ENCODE results near the gene RARRES2. TPM values are rescaled to one million over a fixed set of nuclear protein-coding genes. Genes with fewer than 3 reads are reported as not detected.

Gene RARRES2
- total RNA-seq, 5 donors from 2014 or later (not counting 1 experiment from before 2014, with no cell fraction given), result 2.7 to 3.2 (median 2.7) TPM; not detected in 2

GRCh38 chr7:150356265-150356897, 15.0 kb upstream of the RARRES2 start:
- no peaks in the 10 kb centered on the region for H3K9me3 ChIP-seq
- H3K27me3 ChIP-seq (replicated peaks in 1 of 2; ENCODE audit: control insufficient read depth in 2 of 2, extremely low read depth in 1 of 2, insufficient read depth in 2 of 2, low read length in 1 of 2), result no peaks in the 10 kb centered on the region
- no CpG with 5 or more reads among the region's 6 CpGs for WGBS (ENCODE audit: insufficient coverage)
- peaks cover 32 to 44% (median 39%) of the 10 kb centered on the region in 3 donors for H3K4me1 Mint-ChIP-seq
- no peak overlapping the region for H3K4me3 Mint-ChIP-seq
- peak overlapping the region; percentile 21 to 34 for H3K27ac Mint-ChIP-seq
- peaks cover 9 to 22% of the 10 kb centered on the region in 2 experiments for H3K4me1 ChIP-seq (ENCODE audit: control insufficient read depth in 1 of 2, extremely low read depth in 1 of 2, insufficient read depth in 2 of 2, low read length in 2 of 2)
- H3K27ac ChIP-seq (ENCODE audit: low read length), result peak overlapping the region; percentile 71
- POLR2A ChIA-PET, result interaction anchor here in 1 of 2 donors (0.7 kb wide), 1 partner anchor 225 kb away, joined by 3 read pairs; no protein-coding TSS in a partner anchor
- ATAC-seq (replicated peaks in 1 of 4) (no peak), DNase-seq (peak in 4 of 35 experiments; percentile 13 to 77 (median 28))
- H3K4me3 ChIP-seq (ENCODE audit: control insufficient read depth in 1 of 2, extremely low read depth in 1 of 2, low read length in 1 of 2), result no peak overlapping the region
- no peaks in the 10 kb centered on the region for H3K9me3 Mint-ChIP-seq
- CTCF ChIA-PET, result interaction anchor here (0.5 to 2.2 kb wide), 12 partner anchors 13 to 1534 kb away, joined by 3 to 7 read pairs (median 4); a partner anchor contains a TSS
- no peaks in the 10 kb centered on the region for H3K36me3 ChIP-seq (ENCODE audit: control insufficient read depth in 2 of 2, extremely low read depth in 1 of 2, insufficient read depth in 1 of 2, low read length in 1 of 2)
- no peaks in the 10 kb centered on the region for H3K36me3 Mint-ChIP-seq
- no peaks in the 10 kb centered on the region for H3K27me3 Mint-ChIP-seq

GRCh38 chr7:150355666-150356059, 14.2 kb upstream of the RARRES2 start:
- peaks cover 32 to 44% (median 39%) of the 10 kb centered on the region in 3 donors for H3K4me1 Mint-ChIP-seq
- ChIA-PET CTCF (interaction anchor here (0.5 to 1.5 kb wide), 11 partner anchors 15 to 1533 kb away, joined by 3 to 7 read pairs (median 4); a partner anchor contains a TSS), POLR2A (interaction anchor here in 1 of 2 donors (0.7 to 1.3 kb wide), 3 partner anchors 15 to 689 kb away, joined by 3 to 8 read pairs (median 3); no protein-coding TSS in a partner anchor)
- H3K27me3 ChIP-seq (replicated peaks in 1 of 2; ENCODE audit: control insufficient read depth in 2 of 2, extremely low read depth in 1 of 2, insufficient read depth in 2 of 2, low read length in 1 of 2), result no peaks in the 10 kb centered on the region
- no peak overlapping the region for H3K4me3 Mint-ChIP-seq
- H3K27me3 Mint-ChIP-seq, result no peaks in the 10 kb centered on the region
- no peak overlapping the region for H3K4me3 ChIP-seq (ENCODE audit: control insufficient read depth in 1 of 2, extremely low read depth in 1 of 2, low read length in 1 of 2)
- H3K4me1 ChIP-seq (ENCODE audit: control insufficient read depth in 1 of 2, extremely low read depth in 1 of 2, insufficient read depth in 2 of 2, low read length in 2 of 2), result peaks cover 9 to 22% of the 10 kb centered on the region in 2 experiments
- no peak overlapping the region for H3K27ac Mint-ChIP-seq
- no peaks in the 10 kb centered on the region for H3K36me3 Mint-ChIP-seq
- no peak for ATAC-seq (replicated peaks in 1 of 4)
- H3K9me3 Mint-ChIP-seq, result no peaks in the 10 kb centered on the region
- no peak for DNase-seq
- H3K27ac ChIP-seq (ENCODE audit: low read length), result no peak overlapping the region
- no peaks in the 10 kb centered on the region for H3K9me3 ChIP-seq
- WGBS (ENCODE audit: insufficient coverage), result no CpG with 5 or more reads among the region's 1 CpG
- no peaks in the 10 kb centered on the region for H3K36me3 ChIP-seq (ENCODE audit: control insufficient read depth in 2 of 2, extremely low read depth in 1 of 2, insufficient read depth in 1 of 2, low read length in 1 of 2)

GRCh38 chr7:150351587-150352194, 10.3 kb upstream of the RARRES2 start:
- Histone ChIP-seq H3K27me3 (replicated peaks in 1 of 2; ENCODE audit: control insufficient read depth in 2 of 2, extremely low read depth in 1 of 2, insufficient read depth in 2 of 2, low read length in 1 of 2) (peaks cover 0 to 4% of the 10 kb centered on the region in 2 experiments), H3K36me3 (ENCODE audit: control insufficient read depth in 2 of 2, extremely low read depth in 1 of 2, insufficient read depth in 1 of 2, low read length in 1 of 2) (no peaks in the 10 kb centered on the region), H3K27ac (ENCODE audit: low read length) (no peak overlapping the region), H3K4me1 (ENCODE audit: control insufficient read depth in 1 of 2, extremely low read depth in 1 of 2, insufficient read depth in 2 of 2, low read length in 2 of 2) (peaks cover under 1 to 3% of the 10 kb centered on the region in 2 experiments), H3K9me3 (no peaks in the 10 kb centered on the region), H3K4me3 (ENCODE audit: control insufficient read depth in 1 of 2, extremely low read depth in 1 of 2, low read length in 1 of 2) (no peak overlapping the region)
- Mint-ChIP-seq H3K4me1 (peaks cover 7 to 9% (median 7%) of the 10 kb centered on the region in 3 donors), H3K27ac (no peak overlapping the region), H3K27me3 (peaks cover 0 to 5% of the 10 kb centered on the region in 2 donors), H3K4me3 (no peak overlapping the region), H3K36me3 (no peaks in the 10 kb centered on the region), H3K9me3 (no peaks in the 10 kb centered on the region)
- ChIA-PET CTCF (interaction anchor here in 1 of 2 donors (0.6 kb wide), 1 partner anchor 691 kb away, joined by 3 read pairs; no protein-coding TSS in a partner anchor), POLR2A (no interaction called here)
- 80% methylated on average over 1 of the region's 8 CpGs for WGBS (ENCODE audit: insufficient coverage)
- ATAC-seq (replicated peaks in 1 of 4) (no peak), DNase-seq (no peak)

- POLR2A ChIA-PET, result no interaction called here
- Mint-ChIP-seq H3K27ac (no peak overlapping the region), H3K36me3 (peaks cover 4% of the 10 kb centered on the region), H3K4me3 (no peak overlapping the region), H3K9me3 (peaks cover 0 to 8% (median 5%) of the 10 kb centered on the region in 3 donors), H3K27me3 (peaks cover 15 to 31% of the 10 kb centered on the region in 2 donors), H3K4me1 (peaks cover 0 to 4% (median 0%) of the 10 kb centered on the region in 3 donors)
- Histone ChIP-seq H3K27me3 (replicated peaks in 1 of 2; ENCODE audit: control insufficient read depth in 2 of 2, extremely low read depth in 1 of 2, insufficient read depth in 2 of 2, low read length in 1 of 2) (peaks cover 0 to 18% of the 10 kb centered on the region in 2 experiments), H3K27ac (ENCODE audit: low read length) (no peak overlapping the region), H3K36me3 (ENCODE audit: control insufficient read depth in 2 of 2, extremely low read depth in 1 of 2, insufficient read depth in 1 of 2, low read length in 1 of 2) (no peaks in the 10 kb centered on the region), H3K9me3 (no peaks in the 10 kb centered on the region), H3K4me3 (ENCODE audit: control insufficient read depth in 1 of 2, extremely low read depth in 1 of 2, low read length in 1 of 2) (no peak overlapping the region), H3K4me1 (ENCODE audit: control insufficient read depth in 1 of 2, extremely low read depth in 1 of 2, insufficient read depth in 2 of 2, low read length in 2 of 2) (no peaks in the 10 kb centered on the region)
- no peak for DNase-seq
- no peak for ATAC-seq (replicated peaks in 1 of 4)
- CTCF ChIA-PET, result no interaction called here
- 83% methylated on average over 2 of the region's 5 CpGs for WGBS (ENCODE audit: insufficient coverage)
Observed at GRCh38 chr7:150346922-150347321, 5.5 kb upstream of the RARRES2 start.

GRCh38 chr7:150345012-150345411, 3.6 kb upstream of the RARRES2 start:
- Mint-ChIP-seq H3K4me3 (no peak overlapping the region), H3K9me3 (peaks cover 0 to 8% (median 5%) of the 10 kb centered on the region in 3 donors), H3K36me3 (peaks cover 4% of the 10 kb centered on the region), H3K27me3 (peaks cover 18 to 42% of the 10 kb centered on the region in 2 donors), H3K27ac (no peak overlapping the region), H3K4me1 (peaks cover 0 to 13% (median 4%) of the 10 kb centered on the region in 3 donors)
- ATAC-seq (replicated peaks in 1 of 4) (no peak), DNase-seq (no peak)
- H3K27ac ChIP-seq (ENCODE audit: low read length), result no peak overlapping the region
- H3K4me3 ChIP-seq (ENCODE audit: control insufficient read depth in 1 of 2, extremely low read depth in 1 of 2, low read length in 1 of 2), result no peak overlapping the region
- WGBS (ENCODE audit: insufficient coverage), result 100% methylated on average over 1 of the region's 1 CpG
- H3K36me3 ChIP-seq (ENCODE audit: control insufficient read depth in 2 of 2, extremely low read depth in 1 of 2, insufficient read depth in 1 of 2, low read length in 1 of 2), result no peaks in the 10 kb centered on the region
- ChIA-PET POLR2A (no interaction called here), CTCF (interaction anchor here in 1 of 2 donors (1.1 kb wide), 1 partner anchor 62 kb away, joined by 4 read pairs; no protein-coding TSS in a partner anchor)
- peaks cover 4 to 13% of the 10 kb centered on the region in 2 experiments for H3K4me1 ChIP-seq (ENCODE audit: control insufficient read depth in 1 of 2, extremely low read depth in 1 of 2, insufficient read depth in 2 of 2, low read length in 2 of 2)
- peaks cover 0 to 31% of the 10 kb centered on the region in 2 experiments for H3K27me3 ChIP-seq (replicated peaks in 1 of 2; ENCODE audit: control insufficient read depth in 2 of 2, extremely low read depth in 1 of 2, insufficient read depth in 2 of 2, low read length in 1 of 2)
- H3K9me3 ChIP-seq, result no peaks in the 10 kb centered on the region

- ChIA-PET CTCF (no interaction called here), POLR2A (no interaction called here)
- Histone ChIP-seq H3K4me3 (ENCODE audit: control insufficient read depth in 1 of 2, extremely low read depth in 1 of 2, low read length in 1 of 2) (no peak overlapping the region), H3K27me3 (replicated peaks in 1 of 2; ENCODE audit: control insufficient read depth in 2 of 2, extremely low read depth in 1 of 2, insufficient read depth in 2 of 2, low read length in 1 of 2) (peaks cover 0 to 38% of the 10 kb centered on the region in 2 experiments), H3K9me3 (no peaks in the 10 kb centered on the region), H3K27ac (ENCODE audit: low read length) (no peak overlapping the region), H3K36me3 (ENCODE audit: control insufficient read depth in 2 of 2, extremely low read depth in 1 of 2, insufficient read depth in 1 of 2, low read length in 1 of 2) (no peaks in the 10 kb centered on the region), H3K4me1 (ENCODE audit: control insufficient read depth in 1 of 2, extremely low read depth in 1 of 2, insufficient read depth in 2 of 2, low read length in 2 of 2) (peaks cover 4 to 16% of the 10 kb centered on the region in 2 experiments)
- no peak overlapping the region for H3K27ac Mint-ChIP-seq
- H3K36me3 Mint-ChIP-seq, result peaks cover 4% of the 10 kb centered on the region
- DNase-seq (no peak), ATAC-seq (replicated peaks in 1 of 4) (no peak)
- H3K9me3 Mint-ChIP-seq, result peaks cover 0 to 8% (median 5%) of the 10 kb centered on the region in 3 donors
- peaks cover 0 to 20% (median 6%) of the 10 kb centered on the region in 3 donors for H3K4me1 Mint-ChIP-seq
- H3K4me3 Mint-ChIP-seq, result no peak overlapping the region
- H3K27me3 Mint-ChIP-seq, result peaks cover 18 to 49% of the 10 kb centered on the region in 2 donors
Observed at GRCh38 chr7:150344299-150344698, 2.9 kb upstream of the RARRES2 start.
